HS-27A (cell line): ENCODE measurements around the gene QDPR.

ENCODE experiments used
- DNase-seq: peaks from one replicate; pipeline ENCODE4 v3.0.0-alpha.2; 2012; ENCODE audit warnings: low read depth, missing footprints

QDPR gene

GRCh38 chr4:17528551-17529165 lies 16.8 kb upstream of the QDPR start:
- DNase-seq: no peak

- no peak for DNase-seq
Observed at GRCh38 chr4:17526695-17527477, 15.0 kb upstream of the QDPR start.

GRCh38 chr4:17523662-17524061 lies 11.8 kb upstream of the QDPR start:
- no peak for DNase-seq

- DNase-seq: no peak
Observed at GRCh38 chr4:17521595-17521994, 9.7 kb upstream of the QDPR start.

GRCh38 chr4:17517664-17518063 lies 5.8 kb upstream of the QDPR start:
- no peak for DNase-seq

GRCh38 chr4:17516980-17517379 lies 5.1 kb upstream of the QDPR start:
- DNase-seq: no peak

GRCh38 chr4:17515445-17516407 lies 3.8 kb upstream of the QDPR start:
- DNase-seq: no peak

GRCh38 chr4:17514865-17515264 lies 3.0 kb upstream of the QDPR start, which contains the start of gene CLRN2:
CLRN2 (plus strand) TSS chr4:17515165; CDS start chr4:17515267, 102 bp downstream.
- no peak for DNase-seq

GRCh38 chr4:17512973-17513665 lies 1.2 kb upstream of the QDPR start:
- no peak for DNase-seq

- DNase-seq: no peak
Observed at GRCh38 chr4:17511509-17511949, 361 bp downstream of the QDPR start.

GRCh38 chr4:17511051-17511450 lies 839 bp downstream of the QDPR start:
- DNase-seq: no peak

GRCh38 chr4:17510582-17510981 lies 1.3 kb downstream of the QDPR start:
- no peak for DNase-seq

- no peak for DNase-seq
Observed at GRCh38 chr4:17504081-17504480, 7.8 kb downstream of the QDPR start.

- DNase-seq: no peak
Observed at GRCh38 chr4:17502756-17503155, 9.1 kb downstream of the QDPR start.

GRCh38 chr4:17500574-17500973 lies 11.3 kb downstream of the QDPR start:
- DNase-seq: no peak

- no peak for DNase-seq
Observed at GRCh38 chr4:17497890-17498523, 13.9 kb downstream of the QDPR start.

- peak; percentile 62 for DNase-seq
Observed at GRCh38 chr4:17494258-17495190, 17.4 kb downstream of the QDPR start.

- DNase-seq: no peak
Observed at GRCh38 chr4:17493619-17494018, 18.3 kb downstream of the QDPR start.

- no peak for DNase-seq
Observed at GRCh38 chr4:17492876-17493275, 19.0 kb downstream of the QDPR start.

GRCh38 chr4:17492058-17492741 lies 19.7 kb downstream of the QDPR start:
- DNase-seq: no peak
